Heart right ventricle (tissue), 16 donors: Measurements from ENCODE around the gene ADAMTSL2. TPM values are rescaled to one million over a fixed set of nuclear protein-coding genes. Genes with fewer than 3 reads are reported as not detected.

Source experiments
- ATAC-seq, 8 donors: fragments of 200-7000 bp; cut with Tn5 transposase; one replicate each; pipeline ENCODE4 v1.9.1; 2020; ENCODE audit warnings: mild to moderate bottlenecking in 8 of 8, moderate library complexity in 8 of 8, moderate number of reproducible peaks in 1 of 8
- DNase-seq, 2 donors: peaks; one replicate each; pipeline ENCODE4 v3.0.0-alpha.2; 2020
- H3K27ac ChIP-seq, 10 donors: fragments of 200-600 bp; sonication (generic) in 2 of 10; one replicate each; pipeline versions ENCODE4 v1.5.0 to v1.8.0; 2020 to 2022; ENCODE audit warnings: mild to moderate bottlenecking in 3 of 10
- H3K27me3 ChIP-seq, 7 donors: fragments of 200-600 bp; one replicate each; pipeline ENCODE4 v1.8.0; 2021 to 2022; ENCODE audit warnings: mild to moderate bottlenecking in 2 of 7
- H3K36me3 ChIP-seq, 9 donors: fragments of 200-600 bp; sonication (generic) in 1 of 9; one replicate each; pipeline versions ENCODE4 v1.5.0 to v1.8.0; 2020 to 2022; ENCODE audit warnings: mild to moderate bottlenecking in 2 of 9
- H3K4me1 ChIP-seq, 9 donors: fragments of 200-600 bp; sonication (generic) in 1 of 9; one replicate each; pipeline versions ENCODE4 v1.5.0 to v1.8.0; 2020 to 2022; ENCODE audit warnings: mild to moderate bottlenecking in 4 of 9
- H3K4me3 ChIP-seq, 10 donors: fragments of 200-600 bp; sonication (generic) in 2 of 10; one replicate each; pipeline versions ENCODE4 v1.5.0 to v1.8.0; 2020 to 2022; ENCODE audit warnings: mild to moderate bottlenecking in 7 of 10, moderate library complexity in 2 of 10
- H3K9me3 ChIP-seq, 11 donors: fragments of 200-600 bp in 10 of 11; sonication (generic) in 2 of 11; one replicate each; pipeline versions ENCODE4 v1.5.0 to v1.8.0; 2013 to 2022; ENCODE audit warnings: mild to moderate bottlenecking in 2 of 11, control low read depth in 1 of 11, moderate library complexity in 1 of 11
- WGBS, 2 donors: extraction: QIAGEN DNeasy Blood & Tissue Kit; methylation state at CpG; one replicate each; pipeline ENCODE4 v1.1.7; 2013; ENCODE audit warnings: inconsistent platforms in 1 of 2; 5-methylcytosine and 5-hydroxymethylcytosine counted together
- intact Hi-C, 10 donors: fragments of 100-400 bp; cut with DNase I; formaldehyde crosslinking; loops; one replicate each; pipeline versions ENCODE4 v1.11.1 to v1.14.2; 2022
- polyA plus RNA-seq, 2 donors: library from polyadenylated mRNA; stranded (reverse); fragments of 200-250 nt; gene quantifications; one replicate each; pipeline ENCODE4 v1.2.3, GENCODE V29; 2013
- total RNA-seq, 10 donors: library from RNA; stranded (reverse); fragmentation: NEBNext Ultra II Directional in 3 of 10; extraction: Animal tissue kit (Norgen Biotek cat#: 25700) in 3 of 10; gene quantifications; one replicate each; pipeline versions ENCODE4 v1.2.1 to v1.2.4, GENCODE V29; 2021 to 2023
- TF ChIP-seq, protein P1 (sequence below), 9 donors: fragments of 200-600 bp; sonication (generic) in 2 of 9; IDR thresholded peaks; one replicate each; pipeline versions ENCODE4 v1.5.0 to v1.8.0; 2021 to 2022; ENCODE audit warnings: antibody characterized with exemption in 9 of 9, mild to moderate bottlenecking in 5 of 9, moderate library complexity in 1 of 9
- donor health status: Arrhythmogenic right ventricular cardiomyopathy.
- donor health status: ischemic (EF 13 %, LVEDD 7.1; RV severe dilation, severe dysfunction).
- donor health status: healthy with polysubstance abuse.
- donor health status: DM: no; HTN: yes; CAD: no.
- donor health status: DM: no; HTN: no; CAD: no.
- donor health status: ischemic (EF 25% LVEDD 6.9; RV normal size, moderate dysfunction).
- donor health status: ischemic (EF 25% LVEDD 5.7; RV mildly dilated, moderate dysfunction).
- donor health status: healthy.
- donor health status: DM: yes; HTN: yes; CAD: no.
- donor health status: Ischemic cardiomyopathy.
- donor health status: ischemic (EF 35%, LVEDD 5.7; RV mildly dilated, moderate dysfunction).
- donor health status: nonischemic (EF 11% LVEDD 7.7; RV severe dilation, severe dysfunction).
- donor health status: DM: yes; HTN: yes; CAD: no.
- donor health status: PGD.
- donor health status: ischemic (EF 29% LVEDD 5.4; RV normal size, mild dysfunction).
- donor health status: nonischemic (EF 23%, LVEDD 6.1; RV moderate dilation, normal function).

The ADAMTSL2 gene
- total and polyA plus RNA-seq, 12 donors: 2.0 to 9.1 (median 4.5) TPM

DNA sequence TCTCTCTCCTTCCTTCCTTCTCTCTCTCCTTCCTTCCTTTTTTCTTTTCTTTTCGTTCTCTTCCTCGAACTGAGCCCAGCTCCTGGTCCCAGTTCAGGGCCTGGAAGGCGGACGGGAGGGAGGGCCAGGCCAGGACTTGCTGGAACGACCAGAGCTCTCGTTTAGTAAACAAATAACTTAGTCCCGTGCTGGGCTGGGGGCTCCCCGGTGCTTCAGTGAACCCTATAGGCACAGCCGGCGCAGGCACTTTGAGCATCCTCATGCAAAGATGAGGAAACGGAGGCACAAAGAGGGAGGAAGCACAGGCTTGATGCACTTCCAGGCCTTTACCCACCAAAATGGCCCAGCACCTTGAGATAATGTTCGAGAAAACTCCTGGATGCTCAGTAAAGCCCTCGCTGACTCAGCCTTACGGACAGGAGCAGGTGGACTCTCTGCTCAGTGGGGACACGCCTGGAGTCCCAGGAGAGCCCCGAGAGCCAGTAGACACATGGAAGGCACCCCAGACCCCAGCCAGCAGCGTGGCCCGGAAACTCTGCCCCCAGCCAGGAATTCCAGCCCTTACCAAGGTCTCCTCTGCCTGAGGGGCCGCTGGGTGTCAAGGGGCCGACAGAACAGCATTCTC is 55.8 kb downstream of the ADAMTSL2 start:
- no peak for ATAC-seq
- DNase-seq: no peak
- intact Hi-C loops: no loop called here
- Histone ChIP-seq H3K9me3 (no peaks in the 10 kb centered on the region), H3K4me1 (peaks cover 0 to 10% (median 5%) of the 10 kb centered on the region in 9 donors), H3K4me3 (no peak overlapping the region), H3K27me3 (peaks cover 0 to 47% (median 26%) of the 10 kb centered on the region in 7 donors), H3K27ac (no peak overlapping the region), H3K36me3 (no peaks in the 10 kb centered on the region)
- 71 to 73% methylated on average over 20 of the region's 20 CpGs for WGBS, 2 donors
- TF ChIP-seq, protein P1, sequence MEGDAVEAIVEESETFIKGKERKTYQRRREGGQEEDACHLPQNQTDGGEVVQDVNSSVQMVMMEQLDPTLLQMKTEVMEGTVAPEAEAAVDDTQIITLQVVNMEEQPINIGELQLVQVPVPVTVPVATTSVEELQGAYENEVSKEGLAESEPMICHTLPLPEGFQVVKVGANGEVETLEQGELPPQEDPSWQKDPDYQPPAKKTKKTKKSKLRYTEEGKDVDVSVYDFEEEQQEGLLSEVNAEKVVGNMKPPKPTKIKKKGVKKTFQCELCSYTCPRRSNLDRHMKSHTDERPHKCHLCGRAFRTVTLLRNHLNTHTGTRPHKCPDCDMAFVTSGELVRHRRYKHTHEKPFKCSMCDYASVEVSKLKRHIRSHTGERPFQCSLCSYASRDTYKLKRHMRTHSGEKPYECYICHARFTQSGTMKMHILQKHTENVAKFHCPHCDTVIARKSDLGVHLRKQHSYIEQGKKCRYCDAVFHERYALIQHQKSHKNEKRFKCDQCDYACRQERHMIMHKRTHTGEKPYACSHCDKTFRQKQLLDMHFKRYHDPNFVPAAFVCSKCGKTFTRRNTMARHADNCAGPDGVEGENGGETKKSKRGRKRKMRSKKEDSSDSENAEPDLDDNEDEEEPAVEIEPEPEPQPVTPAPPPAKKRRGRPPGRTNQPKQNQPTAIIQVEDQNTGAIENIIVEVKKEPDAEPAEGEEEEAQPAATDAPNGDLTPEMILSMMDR (IDR thresholded peaks at IDR 0.05): no peak

- Histone ChIP-seq H3K27ac (no peak overlapping the region), H3K4me3 (no peak overlapping the region), H3K27me3 (peaks cover 0 to 37% (median 17%) of the 10 kb centered on the region in 7 donors), H3K4me1 (no peaks in the 10 kb centered on the region), H3K9me3 (peaks cover 0 to 2% (median 0%) of the 10 kb centered on the region in 11 donors), H3K36me3 (no peaks in the 10 kb centered on the region)
- 87 to 91% methylated on average over 17 of the region's 17 CpGs for WGBS, 2 donors
- no peak for ATAC-seq
- TF ChIP-seq, protein P1 (IDR thresholded peaks at IDR 0.05): no peak
- no peak for DNase-seq
- intact Hi-C loops: no loop called here
These were observed 56.8 kb downstream of the ADAMTSL2 start for GRCh38 chr9:133591116-133591910.

- H3K27me3 ChIP-seq: peaks cover 0 to 31% (median 10%) of the 10 kb centered on the region in 7 donors
- peaks cover 0 to 8% (median 7%) of the 10 kb centered on the region in 11 donors for H3K9me3 ChIP-seq
- 68 to 69% methylated on average over 10 of the region's 10 CpGs for WGBS, 2 donors
- TF ChIP-seq, protein P1 (IDR thresholded peaks at IDR 0.05): no peak
- no peaks in the 10 kb centered on the region for H3K4me1 ChIP-seq
- DNase-seq: no peak
- no peak for ATAC-seq
- intact Hi-C loops: no loop called here
- H3K4me3 ChIP-seq: no peak overlapping the region
- no peaks in the 10 kb centered on the region for H3K36me3 ChIP-seq
- H3K27ac ChIP-seq: no peak overlapping the region
These were observed 57.5 kb downstream of the ADAMTSL2 start for GRCh38 chr9:133591985-133592384.

DNA sequence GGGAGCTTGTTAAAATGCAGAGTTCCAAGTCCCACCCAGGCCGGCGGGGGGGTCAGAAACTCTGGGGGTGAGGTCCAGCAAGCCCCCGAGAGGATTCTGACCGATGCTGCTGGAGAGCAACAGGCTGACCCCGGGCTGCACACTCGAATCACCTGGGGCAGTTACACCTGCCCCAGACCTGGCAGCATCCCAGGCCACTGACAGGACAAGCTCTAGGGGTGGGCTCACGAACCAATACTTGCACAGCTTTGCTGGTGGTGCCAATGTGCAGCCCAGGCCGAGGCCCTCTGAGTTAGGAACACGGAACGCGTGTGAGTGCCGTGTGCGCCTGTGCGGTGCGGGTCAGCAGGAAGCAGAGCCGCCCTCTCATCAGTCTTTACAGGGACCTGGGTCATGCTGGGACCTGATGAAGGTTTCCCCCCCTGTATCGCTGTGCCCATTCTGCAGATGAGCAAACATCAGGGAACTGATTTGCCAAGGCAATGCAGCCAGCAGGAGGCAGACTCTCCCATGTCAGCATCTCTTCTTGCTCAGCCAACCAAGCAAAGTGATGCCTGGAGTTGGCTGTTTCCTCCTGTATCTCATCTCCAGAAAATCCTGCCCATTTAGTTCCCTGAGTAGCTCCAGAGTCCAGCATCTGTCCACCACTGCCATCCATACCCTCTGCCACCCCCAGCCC is 58.4 kb downstream of the ADAMTSL2 start:
- Histone ChIP-seq H3K36me3 (no peaks in the 10 kb centered on the region), H3K4me1 (no peaks in the 10 kb centered on the region), H3K9me3 (peaks cover 0 to 17% (median 16%) of the 10 kb centered on the region in 11 donors), H3K4me3 (no peak overlapping the region), H3K27ac (no peak overlapping the region), H3K27me3 (peaks cover 0 to 25% (median 4%) of the 10 kb centered on the region in 7 donors)
- intact Hi-C loops: no loop called here
- WGBS, 2 donors: 78 to 82% methylated on average over 17 of the region's 17 CpGs
- ATAC-seq (peak in 1 of 8 donors; percentile 28), DNase-seq (no peak)
- TF ChIP-seq, protein P1 (IDR thresholded peaks at IDR 0.05): peak in 3 of 9 donors; percentile 6 to 19 (median 18)
